WTC11 (cell line): ENCODE data around the gene MAML2. TPM values are rescaled to one million over a fixed set of nuclear protein-coding genes. Genes with fewer than 3 reads are reported as not detected.

ENCODE experiments used
- ATAC-seq: fragments of 200-7000 bp; cut with Tn5 transposase; 2 replicates; pipeline ENCODE4 v1.10.0; 2021; ENCODE audit warnings: mild to moderate bottlenecking, moderate library complexity
- CTCF ChIA-PET: fragments of 300-600 bp; sonication (Branson Sonifier 250); formaldehyde crosslinking; loops from one replicate; lab custom pipeline; 2021; ENCODE audit warnings: antibody characterized with exemption; lab: Charles Lee
- POLR2A ChIA-PET: fragments of 350-600 bp; sonication (Branson Sonifier 250); formaldehyde crosslinking; loops from one replicate; lab custom pipeline; 2021; ENCODE audit warnings: antibody characterized with exemption; lab: Charles Lee
- DNase-seq: peaks from one replicate; pipeline ENCODE4 v3.0.0; 2021; ENCODE audit warnings: low spot score
- H3K27ac Mint-ChIP-seq: 2 replicates; pipeline ENCODE4 v1.8.0; 2021; ENCODE audit warnings: mixed read lengths
- H3K27me3 Mint-ChIP-seq: 2 replicates; pipeline ENCODE4 v1.8.0; 2021; ENCODE audit warnings: low read depth, mild to moderate bottlenecking, moderate library complexity, mixed read lengths
- H3K36me3 Mint-ChIP-seq: 2 replicates; pipeline ENCODE4 v1.8.0; 2021; ENCODE audit warnings: mixed read lengths
- H3K4me1 Mint-ChIP-seq: 2 replicates; pipeline ENCODE4 v1.8.0; 2022; ENCODE audit warnings: mixed read lengths
- H3K4me3 Mint-ChIP-seq: 2 replicates; pipeline ENCODE4 v1.8.0; 2021; ENCODE audit warnings: mild to moderate bottlenecking, moderate library complexity, mixed read lengths
- H3K9me3 Mint-ChIP-seq: 2 replicates; pipeline ENCODE4 v1.8.0; 2021; ENCODE audit warnings: mixed read lengths
- CBFB ChIP-seq: sonication (generic); formaldehyde crosslinking; IDR thresholded peaks from 2 replicates; pipeline ENCODE4 v1.8.1; 2022; ENCODE audit warnings: mild to moderate bottlenecking, low read depth, missing genetic modification reagents
- CREB1 ChIP-seq: sonication (generic); formaldehyde crosslinking; IDR thresholded peaks from 2 replicates; pipeline ENCODE4 v1.8.0; 2023; ENCODE audit warnings: mild to moderate bottlenecking, missing genetic modification reagents
- EMX1 ChIP-seq: fragments of 250-450 bp; sonication (Bioruptor Pico); IDR thresholded peaks from 2 replicates; pipeline ENCODE4 v1.8.0; 2021; ENCODE audit warnings: mild to moderate bottlenecking
- ESRRA ChIP-seq: sonication (generic); formaldehyde crosslinking; IDR thresholded peaks from 2 replicates; pipeline ENCODE4 v1.8.1; 2022; ENCODE audit warnings: mild to moderate bottlenecking, missing genetic modification reagents, borderline replicate concordance
- FOXP1 ChIP-seq: sonication (generic); formaldehyde crosslinking; IDR thresholded peaks from 2 replicates; pipeline ENCODE4 v1.8.0; 2022; ENCODE audit warnings: missing genetic modification reagents, mild to moderate bottlenecking, moderate library complexity, borderline replicate concordance
- GABPB1 ChIP-seq: sonication (generic); formaldehyde crosslinking; IDR thresholded peaks from 2 replicates; pipeline ENCODE4 v1.8.1; 2023; ENCODE audit warnings: mild to moderate bottlenecking, missing genetic modification reagents
- JUN ChIP-seq: sonication (generic); formaldehyde crosslinking; IDR thresholded peaks from 2 replicates; pipeline ENCODE4 v1.8.0; 2023; ENCODE audit warnings: mild to moderate bottlenecking, missing genetic modification reagents
- KAT7 ChIP-seq: sonication (generic); formaldehyde crosslinking; IDR thresholded peaks from 2 replicates; pipeline ENCODE4 v1.8.1; 2023; ENCODE audit warnings: missing genetic modification reagents, mild to moderate bottlenecking, borderline replicate concordance
- NR2C2 ChIP-seq: sonication (generic); formaldehyde crosslinking; IDR thresholded peaks from 2 replicates; pipeline ENCODE4 v1.8.0; 2022; ENCODE audit warnings: mild to moderate bottlenecking, missing genetic modification reagents
- OVOL2 ChIP-seq: fragments of 250-450 bp; sonication (Bioruptor Pico); IDR thresholded peaks from 2 replicates; pipeline ENCODE4 v1.9.0; 2021; ENCODE audit warnings: mild to moderate bottlenecking, borderline replicate concordance
- PRRX2 ChIP-seq: fragments of 250-450 bp; sonication (Bioruptor Pico); IDR thresholded peaks from 2 replicates; pipeline ENCODE4 v1.8.0; 2021; ENCODE audit warnings: mild to moderate bottlenecking
- RORB ChIP-seq: fragments of 250-450 bp; sonication (Bioruptor Pico); IDR thresholded peaks from 2 replicates; pipeline ENCODE4 v1.9.0; 2021; ENCODE audit warnings: mild to moderate bottlenecking
- SOX15 ChIP-seq: fragments of 250-450 bp; sonication (Bioruptor Pico); IDR thresholded peaks from 2 replicates; pipeline ENCODE4 v1.9.0; 2021; ENCODE audit warnings: mild to moderate bottlenecking
- TCF7 ChIP-seq: sonication (generic); formaldehyde crosslinking; IDR thresholded peaks from 2 replicates; pipeline ENCODE4 v1.8.0; 2022; ENCODE audit warnings: mild to moderate bottlenecking, low read depth, missing genetic modification reagents, moderate library complexity
- ZNF396 ChIP-seq: fragments of 250-450 bp; sonication (Bioruptor Pico); IDR thresholded peaks from 2 replicates; pipeline ENCODE4 v1.8.0; 2021; ENCODE audit warnings: mild to moderate bottlenecking, moderate library complexity, borderline replicate concordance
- ZNF671 ChIP-seq: fragments of 250-450 bp; sonication (Bioruptor Pico); IDR thresholded peaks from 2 replicates; pipeline ENCODE4 v1.8.0; 2021; ENCODE audit warnings: mild to moderate bottlenecking
- total RNA-seq: library from RNA; stranded (reverse); gene quantifications from 3 replicates; pipeline ENCODE4 v1.2.3, GENCODE V29; 2021
- TF ChIP-seq, protein P1 (sequence below): sonication (generic); formaldehyde crosslinking; IDR thresholded peaks from 2 replicates; pipeline ENCODE4 v1.8.1; 2023; ENCODE audit warnings: mild to moderate bottlenecking, moderate library complexity, missing genetic modification reagents
- TF ChIP-seq, protein P2 (sequence below): sonication (generic); formaldehyde crosslinking; IDR thresholded peaks from 2 replicates; pipeline ENCODE4 v1.8.0; 2022; ENCODE audit warnings: mild to moderate bottlenecking, missing genetic modification reagents
- TF ChIP-seq, protein P3 (sequence below): sonication (generic); formaldehyde crosslinking; IDR thresholded peaks from 2 replicates; pipeline ENCODE4 v1.8.0; 2022; ENCODE audit warnings: mild to moderate bottlenecking, missing genetic modification reagents
- TF ChIP-seq, protein P4 (sequence below): sonication (generic); formaldehyde crosslinking; conservative IDR thresholded peaks from 2 replicates; pipeline ENCODE4 v1.8.1; 2023; ENCODE audit warnings: mild to moderate bottlenecking, low read depth, missing genetic modification reagents, moderate library complexity
- TF ChIP-seq, protein P5 (sequence below): sonication (generic); formaldehyde crosslinking; IDR thresholded peaks from 2 replicates; pipeline ENCODE4 v1.8.1; 2023; ENCODE audit warnings: mild to moderate bottlenecking, missing genetic modification reagents, borderline replicate concordance
- TF ChIP-seq, protein P6 (sequence below): fragments of 250-450 bp; sonication (Bioruptor Pico); IDR thresholded peaks from 2 replicates; pipeline ENCODE4 v1.9.0; 2021; ENCODE audit warnings: mild to moderate bottlenecking, borderline replicate concordance

Gene MAML2
- total RNA-seq, 1 experiment from 2014 or later, result 8.1 TPM

DNA sequence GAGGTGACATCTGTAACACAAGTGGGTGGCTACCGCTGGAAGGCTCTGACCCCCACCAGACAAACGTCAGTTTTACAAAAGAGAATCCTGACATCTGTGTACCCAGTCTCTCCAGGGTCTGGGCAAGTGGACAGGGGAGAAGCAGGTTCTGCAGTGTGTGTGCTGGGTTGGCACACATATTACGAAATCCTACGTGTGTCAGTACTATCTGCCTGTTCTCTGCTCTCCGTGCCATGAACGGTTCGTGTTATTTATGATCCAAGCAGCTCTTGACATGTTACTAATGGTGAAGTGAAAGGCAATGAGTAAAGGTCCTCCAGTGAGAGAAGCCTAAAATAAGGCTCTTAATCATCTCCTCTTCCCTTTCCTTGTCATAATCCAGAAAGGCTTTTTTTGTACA lies 217.6 kb downstream of the MAML2 start (continued):
- no peak for TF ChIP-seq TCF7 (CRISPR knock-in tag)
- no peak for TF ChIP-seq CREB1 (CRISPR knock-in tag)
- no peak for TF ChIP-seq KAT7 (CRISPR knock-in tag)
- TF ChIP-seq, protein P1, sequence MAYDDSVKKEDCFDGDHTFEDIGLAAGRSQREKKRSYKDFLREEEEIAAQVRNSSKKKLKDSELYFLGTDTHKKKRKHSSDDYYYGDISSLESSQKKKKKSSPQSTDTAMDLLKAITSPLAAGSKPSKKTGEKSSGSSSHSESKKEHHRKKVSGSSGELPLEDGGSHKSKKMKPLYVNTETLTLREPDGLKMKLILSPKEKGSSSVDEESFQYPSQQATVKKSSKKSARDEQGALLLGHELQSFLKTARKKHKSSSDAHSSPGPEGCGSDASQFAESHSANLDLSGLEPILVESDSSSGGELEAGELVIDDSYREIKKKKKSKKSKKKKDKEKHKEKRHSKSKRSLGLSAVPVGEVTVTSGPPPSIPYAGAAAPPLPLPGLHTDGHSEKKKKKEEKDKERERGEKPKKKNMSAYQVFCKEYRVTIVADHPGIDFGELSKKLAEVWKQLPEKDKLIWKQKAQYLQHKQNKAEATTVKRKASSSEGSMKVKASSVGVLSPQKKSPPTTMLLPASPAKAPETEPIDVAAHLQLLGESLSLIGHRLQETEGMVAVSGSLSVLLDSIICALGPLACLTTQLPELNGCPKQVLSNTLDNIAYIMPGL, result no peak

DNA sequence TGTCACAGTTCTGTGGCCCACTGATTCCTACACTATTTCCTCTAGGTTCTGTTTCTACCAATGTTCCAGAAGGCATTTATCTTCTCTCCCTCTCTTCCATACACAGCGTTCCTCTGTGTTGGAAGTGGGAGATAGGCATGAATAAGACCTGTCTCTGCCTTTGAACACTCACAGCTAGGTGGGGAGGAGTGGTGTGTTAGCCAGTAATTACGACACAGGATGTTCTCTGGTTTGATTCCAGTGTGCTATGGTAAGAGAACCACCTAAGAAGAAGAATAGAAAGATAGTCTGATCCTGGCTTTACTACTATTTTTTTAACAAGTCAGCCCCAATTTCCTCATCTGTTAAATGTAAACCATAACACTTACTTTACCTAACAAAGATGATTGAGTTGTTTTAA lies 218.8 kb downstream of the MAML2 start:
- no peak overlapping the region for H3K27ac Mint-ChIP-seq
- H3K27me3 Mint-ChIP-seq, result no peaks in the 10 kb centered on the region
- ATAC-seq (no peak), DNase-seq (no peak)
- no peak overlapping the region for H3K4me3 Mint-ChIP-seq
- peaks cover 15% of the 10 kb centered on the region for H3K4me1 Mint-ChIP-seq
- no peaks in the 10 kb centered on the region for H3K36me3 Mint-ChIP-seq
- CTCF ChIA-PET, result no interaction called here
- TF ChIP-seq SOX15 (CRISPR knock-in tag), result no peak
- TF ChIP-seq, protein P2, sequence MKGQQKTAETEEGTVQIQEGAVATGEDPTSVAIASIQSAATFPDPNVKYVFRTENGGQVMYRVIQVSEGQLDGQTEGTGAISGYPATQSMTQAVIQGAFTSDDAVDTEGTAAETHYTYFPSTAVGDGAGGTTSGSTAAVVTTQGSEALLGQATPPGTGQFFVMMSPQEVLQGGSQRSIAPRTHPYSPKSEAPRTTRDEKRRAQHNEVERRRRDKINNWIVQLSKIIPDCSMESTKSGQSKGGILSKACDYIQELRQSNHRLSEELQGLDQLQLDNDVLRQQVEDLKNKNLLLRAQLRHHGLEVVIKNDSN, result no peak
- TF ChIP-seq ZNF671, result no peak
- TF ChIP-seq ZNF396 (CRISPR knock-in tag), result no peak
- TF ChIP-seq OVOL2 (CRISPR knock-in tag), result no peak
- TF ChIP-seq PRRX2, result no peak
- TF ChIP-seq KAT7 (CRISPR knock-in tag), result no peak
- TF ChIP-seq FOXP1 (CRISPR knock-in tag), result no peak
- no peak for TF ChIP-seq CBFB (CRISPR knock-in tag)
- no peak for TF ChIP-seq ESRRA
- no peak for TF ChIP-seq GABPB1 (CRISPR knock-in tag)
- no peak for TF ChIP-seq RORB
- TF ChIP-seq, protein P3, sequence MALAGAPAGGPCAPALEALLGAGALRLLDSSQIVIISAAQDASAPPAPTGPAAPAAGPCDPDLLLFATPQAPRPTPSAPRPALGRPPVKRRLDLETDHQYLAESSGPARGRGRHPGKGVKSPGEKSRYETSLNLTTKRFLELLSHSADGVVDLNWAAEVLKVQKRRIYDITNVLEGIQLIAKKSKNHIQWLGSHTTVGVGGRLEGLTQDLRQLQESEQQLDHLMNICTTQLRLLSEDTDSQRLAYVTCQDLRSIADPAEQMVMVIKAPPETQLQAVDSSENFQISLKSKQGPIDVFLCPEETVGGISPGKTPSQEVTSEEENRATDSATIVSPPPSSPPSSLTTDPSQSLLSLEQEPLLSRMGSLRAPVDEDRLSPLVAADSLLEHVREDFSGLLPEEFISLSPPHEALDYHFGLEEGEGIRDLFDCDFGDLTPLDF (CRISPR knock-in tag), result no peak
- no peak for TF ChIP-seq JUN (CRISPR knock-in tag)
- no peaks in the 10 kb centered on the region for H3K9me3 Mint-ChIP-seq
- POLR2A ChIA-PET, result no interaction called here

DNA sequence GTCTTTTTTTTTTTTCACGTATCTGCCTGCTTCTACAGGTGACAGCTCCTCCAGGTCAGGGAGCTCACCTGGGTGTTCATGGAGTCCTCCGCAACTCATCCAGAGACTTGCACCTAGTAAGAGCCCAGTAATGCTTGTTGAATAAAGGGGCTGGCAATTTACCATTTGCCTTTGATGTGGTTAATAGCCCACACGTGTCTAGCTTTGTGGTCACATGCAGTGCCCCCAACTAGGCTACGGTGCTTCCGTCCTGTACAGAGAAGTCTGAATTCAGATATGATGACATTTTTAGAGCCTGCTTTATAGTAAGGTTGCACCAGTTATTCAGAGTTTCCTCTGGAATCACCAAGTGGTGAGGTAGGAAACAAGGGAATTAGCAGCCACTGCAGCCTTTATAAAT lies 219.7 kb downstream of the MAML2 start:
- Mint-ChIP-seq H3K27me3 (no peaks in the 10 kb centered on the region), H3K36me3 (no peaks in the 10 kb centered on the region), H3K4me3 (no peak overlapping the region), H3K9me3 (no peaks in the 10 kb centered on the region), H3K4me1 (peaks cover 15% of the 10 kb centered on the region), H3K27ac (no peak overlapping the region)
- ChIA-PET CTCF (interaction anchor here (0.8 kb wide), 1 partner anchor 220 kb away, joined by 3 read pairs; the partner anchor contains the start of gene MAML2), POLR2A (no interaction called here)
- no peak for ATAC-seq
- no peak for DNase-seq
- TF ChIP-seq, protein P4, sequence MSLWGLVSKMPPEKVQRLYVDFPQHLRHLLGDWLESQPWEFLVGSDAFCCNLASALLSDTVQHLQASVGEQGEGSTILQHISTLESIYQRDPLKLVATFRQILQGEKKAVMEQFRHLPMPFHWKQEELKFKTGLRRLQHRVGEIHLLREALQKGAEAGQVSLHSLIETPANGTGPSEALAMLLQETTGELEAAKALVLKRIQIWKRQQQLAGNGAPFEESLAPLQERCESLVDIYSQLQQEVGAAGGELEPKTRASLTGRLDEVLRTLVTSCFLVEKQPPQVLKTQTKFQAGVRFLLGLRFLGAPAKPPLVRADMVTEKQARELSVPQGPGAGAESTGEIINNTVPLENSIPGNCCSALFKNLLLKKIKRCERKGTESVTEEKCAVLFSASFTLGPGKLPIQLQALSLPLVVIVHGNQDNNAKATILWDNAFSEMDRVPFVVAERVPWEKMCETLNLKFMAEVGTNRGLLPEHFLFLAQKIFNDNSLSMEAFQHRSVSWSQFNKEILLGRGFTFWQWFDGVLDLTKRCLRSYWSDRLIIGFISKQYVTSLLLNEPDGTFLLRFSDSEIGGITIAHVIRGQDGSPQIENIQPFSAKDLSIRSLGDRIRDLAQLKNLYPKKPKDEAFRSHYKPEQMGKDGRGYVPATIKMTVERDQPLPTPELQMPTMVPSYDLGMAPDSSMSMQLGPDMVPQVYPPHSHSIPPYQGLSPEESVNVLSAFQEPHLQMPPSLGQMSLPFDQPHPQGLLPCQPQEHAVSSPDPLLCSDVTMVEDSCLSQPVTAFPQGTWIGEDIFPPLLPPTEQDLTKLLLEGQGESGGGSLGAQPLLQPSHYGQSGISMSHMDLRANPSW, result no peak
- TF ChIP-seq, protein P5, sequence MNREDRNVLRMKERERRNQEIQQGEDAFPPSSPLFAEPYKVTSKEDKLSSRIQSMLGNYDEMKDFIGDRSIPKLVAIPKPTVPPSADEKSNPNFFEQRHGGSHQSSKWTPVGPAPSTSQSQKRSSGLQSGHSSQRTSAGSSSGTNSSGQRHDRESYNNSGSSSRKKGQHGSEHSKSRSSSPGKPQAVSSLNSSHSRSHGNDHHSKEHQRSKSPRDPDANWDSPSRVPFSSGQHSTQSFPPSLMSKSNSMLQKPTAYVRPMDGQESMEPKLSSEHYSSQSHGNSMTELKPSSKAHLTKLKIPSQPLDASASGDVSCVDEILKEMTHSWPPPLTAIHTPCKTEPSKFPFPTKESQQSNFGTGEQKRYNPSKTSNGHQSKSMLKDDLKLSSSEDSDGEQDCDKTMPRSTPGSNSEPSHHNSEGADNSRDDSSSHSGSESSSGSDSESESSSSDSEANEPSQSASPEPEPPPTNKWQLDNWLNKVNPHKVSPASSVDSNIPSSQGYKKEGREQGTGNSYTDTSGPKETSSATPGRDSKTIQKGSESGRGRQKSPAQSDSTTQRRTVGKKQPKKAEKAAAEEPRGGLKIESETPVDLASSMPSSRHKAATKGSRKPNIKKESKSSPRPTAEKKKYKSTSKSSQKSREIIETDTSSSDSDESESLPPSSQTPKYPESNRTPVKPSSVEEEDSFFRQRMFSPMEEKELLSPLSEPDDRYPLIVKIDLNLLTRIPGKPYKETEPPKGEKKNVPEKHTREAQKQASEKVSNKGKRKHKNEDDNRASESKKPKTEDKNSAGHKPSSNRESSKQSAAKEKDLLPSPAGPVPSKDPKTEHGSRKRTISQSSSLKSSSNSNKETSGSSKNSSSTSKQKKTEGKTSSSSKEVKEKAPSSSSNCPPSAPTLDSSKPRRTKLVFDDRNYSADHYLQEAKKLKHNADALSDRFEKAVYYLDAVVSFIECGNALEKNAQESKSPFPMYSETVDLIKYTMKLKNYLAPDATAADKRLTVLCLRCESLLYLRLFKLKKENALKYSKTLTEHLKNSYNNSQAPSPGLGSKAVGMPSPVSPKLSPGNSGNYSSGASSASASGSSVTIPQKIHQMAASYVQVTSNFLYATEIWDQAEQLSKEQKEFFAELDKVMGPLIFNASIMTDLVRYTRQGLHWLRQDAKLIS (CRISPR knock-in tag), result no peak
- TF ChIP-seq, protein P6, sequence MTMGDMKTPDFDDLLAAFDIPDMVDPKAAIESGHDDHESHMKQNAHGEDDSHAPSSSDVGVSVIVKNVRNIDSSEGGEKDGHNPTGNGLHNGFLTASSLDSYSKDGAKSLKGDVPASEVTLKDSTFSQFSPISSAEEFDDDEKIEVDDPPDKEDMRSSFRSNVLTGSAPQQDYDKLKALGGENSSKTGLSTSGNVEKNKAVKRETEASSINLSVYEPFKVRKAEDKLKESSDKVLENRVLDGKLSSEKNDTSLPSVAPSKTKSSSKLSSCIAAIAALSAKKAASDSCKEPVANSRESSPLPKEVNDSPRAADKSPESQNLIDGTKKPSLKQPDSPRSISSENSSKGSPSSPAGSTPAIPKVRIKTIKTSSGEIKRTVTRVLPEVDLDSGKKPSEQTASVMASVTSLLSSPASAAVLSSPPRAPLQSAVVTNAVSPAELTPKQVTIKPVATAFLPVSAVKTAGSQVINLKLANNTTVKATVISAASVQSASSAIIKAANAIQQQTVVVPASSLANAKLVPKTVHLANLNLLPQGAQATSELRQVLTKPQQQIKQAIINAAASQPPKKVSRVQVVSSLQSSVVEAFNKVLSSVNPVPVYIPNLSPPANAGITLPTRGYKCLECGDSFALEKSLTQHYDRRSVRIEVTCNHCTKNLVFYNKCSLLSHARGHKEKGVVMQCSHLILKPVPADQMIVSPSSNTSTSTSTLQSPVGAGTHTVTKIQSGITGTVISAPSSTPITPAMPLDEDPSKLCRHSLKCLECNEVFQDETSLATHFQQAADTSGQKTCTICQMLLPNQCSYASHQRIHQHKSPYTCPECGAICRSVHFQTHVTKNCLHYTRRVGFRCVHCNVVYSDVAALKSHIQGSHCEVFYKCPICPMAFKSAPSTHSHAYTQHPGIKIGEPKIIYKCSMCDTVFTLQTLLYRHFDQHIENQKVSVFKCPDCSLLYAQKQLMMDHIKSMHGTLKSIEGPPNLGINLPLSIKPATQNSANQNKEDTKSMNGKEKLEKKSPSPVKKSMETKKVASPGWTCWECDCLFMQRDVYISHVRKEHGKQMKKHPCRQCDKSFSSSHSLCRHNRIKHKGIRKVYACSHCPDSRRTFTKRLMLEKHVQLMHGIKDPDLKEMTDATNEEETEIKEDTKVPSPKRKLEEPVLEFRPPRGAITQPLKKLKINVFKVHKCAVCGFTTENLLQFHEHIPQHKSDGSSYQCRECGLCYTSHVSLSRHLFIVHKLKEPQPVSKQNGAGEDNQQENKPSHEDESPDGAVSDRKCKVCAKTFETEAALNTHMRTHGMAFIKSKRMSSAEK (CRISPR knock-in tag), result no peak
- TF ChIP-seq NR2C2 (CRISPR knock-in tag) (no peak), EMX1 (CRISPR knock-in tag) (no peak)
